WTC11 (cell line): ENCODE measurements around the gene FARSA. TPM values are rescaled to one million over a fixed set of nuclear protein-coding genes. Genes with fewer than 3 reads are reported as not detected.
A peak's percentile ranks its signal among the peaks of the same experiment; 100 is the strongest.

Source experiments
- AFF4 ChIP-seq: sonication (generic); formaldehyde crosslinking; IDR thresholded peaks from 2 replicates; pipeline ENCODE4 v1.8.1; 2023; ENCODE audit warnings: mild to moderate bottlenecking, missing genetic modification reagents, borderline replicate concordance
- ATF2 ChIP-seq: sonication (generic); formaldehyde crosslinking; IDR thresholded peaks from 2 replicates; pipeline ENCODE4 v1.8.1; 2022; ENCODE audit warnings: low read depth, missing genetic modification reagents, borderline replicate concordance
- ATF3 ChIP-seq: sonication (generic); formaldehyde crosslinking; conservative IDR thresholded peaks from 2 replicates; pipeline ENCODE4 v1.8.1; 2022; ENCODE audit warnings: mild to moderate bottlenecking, missing genetic modification reagents
- CBFB ChIP-seq: sonication (generic); formaldehyde crosslinking; IDR thresholded peaks from 2 replicates; pipeline ENCODE4 v1.8.1; 2022; ENCODE audit warnings: mild to moderate bottlenecking, low read depth, missing genetic modification reagents
- CREM ChIP-seq: sonication (generic); formaldehyde crosslinking; IDR thresholded peaks from 2 replicates; pipeline ENCODE4 v1.8.1; 2022; ENCODE audit warnings: mild to moderate bottlenecking, missing genetic modification reagents, moderate library complexity
- ELF4 ChIP-seq: sonication (generic); formaldehyde crosslinking; IDR thresholded peaks from 2 replicates; pipeline ENCODE4 v1.8.1; 2022; ENCODE audit warnings: low read depth, mild to moderate bottlenecking, moderate library complexity, missing genetic modification reagents
- FOXJ3 ChIP-seq: sonication (generic); formaldehyde crosslinking; IDR thresholded peaks from 2 replicates; pipeline ENCODE4 v1.9.0; 2021; ENCODE audit warnings: missing genetic modification reagents, mild to moderate bottlenecking, borderline replicate concordance
- GRHL2 ChIP-seq: fragments of 250-450 bp; sonication (Bioruptor Pico); IDR thresholded peaks from 2 replicates; pipeline ENCODE4 v1.8.0; 2022; ENCODE audit warnings: mild to moderate bottlenecking, moderate library complexity; ENCODE audit not compliant: insufficient replicate concordance, severe bottlenecking
- IRF1 ChIP-seq: sonication (generic); formaldehyde crosslinking; IDR thresholded peaks from 2 replicates; pipeline ENCODE4 v1.8.0; 2023; ENCODE audit warnings: missing genetic modification reagents
- IRF2 ChIP-seq: sonication (generic); formaldehyde crosslinking; IDR thresholded peaks from 2 replicates; pipeline ENCODE4 v1.8.0; 2022; ENCODE audit warnings: low read depth, missing genetic modification reagents, borderline replicate concordance
- NR2C2 ChIP-seq: sonication (generic); formaldehyde crosslinking; IDR thresholded peaks from 2 replicates; pipeline ENCODE4 v1.8.0; 2022; ENCODE audit warnings: mild to moderate bottlenecking, missing genetic modification reagents
- PREB ChIP-seq: sonication (generic); formaldehyde crosslinking; IDR thresholded peaks from 2 replicates; pipeline ENCODE4 v1.8.1; 2022; ENCODE audit warnings: mild to moderate bottlenecking, missing genetic modification reagents, moderate library complexity, borderline replicate concordance
- RELA ChIP-seq: sonication (generic); formaldehyde crosslinking; IDR thresholded peaks from 2 replicates; pipeline ENCODE4 v1.8.1; 2022; ENCODE audit warnings: missing genetic modification reagents, mild to moderate bottlenecking, borderline replicate concordance
- RORB ChIP-seq: fragments of 250-450 bp; sonication (Bioruptor Pico); IDR thresholded peaks from 2 replicates; pipeline ENCODE4 v1.9.0; 2021; ENCODE audit warnings: mild to moderate bottlenecking
- TP53 ChIP-seq: sonication (generic); formaldehyde crosslinking; IDR thresholded peaks from 2 replicates; pipeline ENCODE4 v1.8.1; 2023; ENCODE audit warnings: mild to moderate bottlenecking, missing genetic modification reagents
- USF1 ChIP-seq: sonication (generic); formaldehyde crosslinking; IDR thresholded peaks from 2 replicates; pipeline ENCODE4 v1.8.0; 2022; ENCODE audit warnings: mild to moderate bottlenecking, missing genetic modification reagents
- ZMAT4 ChIP-seq: fragments of 250-450 bp; sonication (Bioruptor Pico); IDR thresholded peaks from 2 replicates; pipeline ENCODE4 v1.9.0; 2021; ENCODE audit warnings: mild to moderate bottlenecking
- ZNF138 ChIP-seq: sonication (generic); formaldehyde crosslinking; conservative IDR thresholded peaks from 2 replicates; pipeline ENCODE4 v1.8.1; 2022; ENCODE audit warnings: mild to moderate bottlenecking, moderate library complexity, missing genetic modification reagents
- ZNF281 ChIP-seq: sonication (generic); formaldehyde crosslinking; IDR thresholded peaks from 2 replicates; pipeline ENCODE4 v1.8.0; 2023; ENCODE audit warnings: mild to moderate bottlenecking, missing genetic modification reagents
- ZNF416 ChIP-seq: fragments of 250-450 bp; sonication (Bioruptor Pico); IDR thresholded peaks from 2 replicates; pipeline ENCODE4 v1.9.0; 2021; ENCODE audit warnings: mild to moderate bottlenecking, inconsistent platforms
- ZNF532 ChIP-seq: fragments of 250-450 bp; sonication (Bioruptor Pico); IDR thresholded peaks from 2 replicates; pipeline ENCODE4 v1.9.0; 2021; ENCODE audit warnings: mild to moderate bottlenecking, borderline replicate concordance
- total RNA-seq: library from RNA; stranded (reverse); gene quantifications from 3 replicates; pipeline ENCODE4 v1.2.3, GENCODE V29; 2021

The FARSA gene
- total RNA-seq, 1 experiment from 2014 or later: 108 TPM

GRCh38 chr19:12881172-12881808 lies 52.2 kb downstream of the FARSA start, which contains the start of gene DNASE2 (continued):
- no peak for TF ChIP-seq ZNF532 (CRISPR knock-in tag)
- no peak for TF ChIP-seq AFF4
- no peak for TF ChIP-seq CREM (CRISPR knock-in tag)
- 0 out of 2 replicates have a peak, but pooled peaks have one; percentile 76 for TF ChIP-seq TP53 (CRISPR knock-in tag)
- TF ChIP-seq ATF2 (CRISPR knock-in tag): no peak
- TF ChIP-seq ZNF416 (CRISPR knock-in tag): no peak
- TF ChIP-seq NR2C2: no peak
- no peak for TF ChIP-seq CBFB
- TF ChIP-seq IRF2: no peak
- no peak for TF ChIP-seq ZNF281 (CRISPR knock-in tag)
- TF ChIP-seq RORB (CRISPR knock-in tag): no peak
- no peak for TF ChIP-seq GRHL2 (CRISPR knock-in tag)
- TF ChIP-seq RELA (CRISPR knock-in tag): no peak
- TF ChIP-seq PREB (CRISPR knock-in tag): no peak
- TF ChIP-seq USF1 (CRISPR knock-in tag): peak; percentile 75; the same call in 1 of the 2 replicates
- TF ChIP-seq IRF1 (CRISPR knock-in tag): no peak
- no peak for TF ChIP-seq ATF3
- no peak for TF ChIP-seq FOXJ3 (CRISPR knock-in tag)
- TF ChIP-seq ZNF138 (CRISPR knock-in tag): no peak
- no peak for TF ChIP-seq ELF4
- TF ChIP-seq ZMAT4: no peak
